Dedifferentiated amniotic fluid mesenchymal stem cell (primary cell): ENCODE data around the gene LRRC73.
A peak's percentile ranks its signal among the peaks of the same experiment; 100 is the strongest.
"Not testable (repeated sequence)": the region's sequence is repeated elsewhere in the genome, so short reads cannot be mapped to it uniquely, and the experiment has no call there.

Experiments used
- DNase-seq: peaks from one replicate; pipeline ENCODE4 v3.0.0-alpha.2; 2016; ENCODE audit errors: extremely low spot score

LRRC73 gene

DNA sequence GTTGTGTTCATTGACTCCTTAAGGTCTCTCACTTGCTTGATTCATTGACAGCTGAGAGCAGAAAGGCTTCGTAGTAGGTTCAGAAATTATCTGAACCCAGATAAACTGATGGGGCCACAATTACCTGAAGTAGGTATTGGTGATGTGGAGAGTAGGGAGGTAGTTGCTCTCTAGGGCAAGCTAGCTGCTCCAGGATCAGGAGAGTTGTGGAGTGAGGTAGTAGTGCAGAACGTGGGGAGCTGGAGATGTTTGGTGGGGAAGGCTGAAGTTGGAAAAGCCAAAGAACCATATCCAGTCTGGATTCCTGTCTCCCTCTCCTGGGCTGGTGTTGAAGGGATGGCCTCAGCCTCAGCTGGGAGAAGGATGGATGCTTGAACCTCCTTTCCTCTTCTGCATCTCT lies 16.9 kb downstream of the LRRC73 start:
- DNase-seq: no peak

DNA sequence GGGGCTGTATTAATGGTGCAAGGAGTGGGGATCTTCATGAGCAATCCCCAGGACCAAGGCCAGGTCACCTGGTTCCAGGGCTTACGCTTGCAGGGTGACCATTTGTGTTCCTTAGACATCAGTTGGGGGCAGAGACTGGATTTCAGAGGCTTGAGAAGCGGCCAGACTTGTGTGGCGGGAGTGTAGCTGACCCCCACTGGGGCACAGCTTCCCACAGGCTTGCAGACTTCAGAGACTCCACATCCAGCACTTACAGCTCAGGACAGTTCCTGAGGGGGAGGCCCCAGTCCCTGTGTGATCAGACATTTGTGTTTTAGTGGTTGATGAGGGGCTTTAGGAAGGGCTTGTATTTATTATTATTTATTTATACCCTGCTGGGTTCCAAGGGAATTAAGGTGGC lies 17.5 kb downstream of the LRRC73 start:
- no peak for DNase-seq

DNA sequence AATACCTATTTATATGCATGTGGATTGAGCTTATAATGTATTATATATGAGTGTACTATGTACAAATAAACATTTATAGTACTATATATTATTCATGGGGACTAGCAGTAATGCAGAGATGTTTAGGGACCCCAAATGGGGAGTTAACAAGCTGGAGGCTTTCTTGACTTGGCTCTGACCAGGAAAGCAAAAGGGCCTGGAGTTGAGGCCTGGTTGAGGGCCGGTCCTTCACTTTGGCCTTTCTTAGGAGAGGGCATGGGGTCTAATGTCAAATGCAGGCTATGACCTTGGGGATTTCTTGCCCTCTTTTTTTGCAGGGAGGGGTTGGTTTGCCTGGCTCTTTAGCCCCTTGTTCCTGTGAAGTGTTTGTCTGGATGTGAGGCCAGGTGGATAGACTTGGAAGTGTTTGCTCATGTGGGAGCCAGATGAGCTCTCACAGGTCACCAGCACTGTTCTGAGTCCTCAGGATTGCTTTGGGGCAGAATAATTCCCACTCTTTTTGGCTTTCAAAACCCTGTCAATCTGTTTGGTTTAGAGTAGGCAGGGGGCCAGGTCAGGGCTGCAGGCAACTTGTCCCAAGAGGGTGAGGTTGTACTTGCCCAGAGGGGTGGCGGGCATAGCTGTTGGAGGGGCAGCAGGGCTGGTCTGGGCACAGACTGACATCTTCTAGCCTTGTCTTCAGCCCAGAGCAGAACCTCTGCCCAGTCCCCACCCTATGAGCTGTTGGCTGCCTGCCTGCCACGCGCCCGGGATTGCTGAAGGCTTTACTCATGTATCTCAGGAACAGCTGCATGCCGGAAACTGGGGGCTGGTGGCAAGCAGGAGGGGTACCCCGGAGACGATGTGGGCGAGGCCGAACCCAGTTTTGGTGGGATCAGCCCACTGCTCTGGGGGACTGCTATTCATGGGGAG lies 18.1 kb downstream of the LRRC73 start:
- peak; percentile 66 for DNase-seq

DNA sequence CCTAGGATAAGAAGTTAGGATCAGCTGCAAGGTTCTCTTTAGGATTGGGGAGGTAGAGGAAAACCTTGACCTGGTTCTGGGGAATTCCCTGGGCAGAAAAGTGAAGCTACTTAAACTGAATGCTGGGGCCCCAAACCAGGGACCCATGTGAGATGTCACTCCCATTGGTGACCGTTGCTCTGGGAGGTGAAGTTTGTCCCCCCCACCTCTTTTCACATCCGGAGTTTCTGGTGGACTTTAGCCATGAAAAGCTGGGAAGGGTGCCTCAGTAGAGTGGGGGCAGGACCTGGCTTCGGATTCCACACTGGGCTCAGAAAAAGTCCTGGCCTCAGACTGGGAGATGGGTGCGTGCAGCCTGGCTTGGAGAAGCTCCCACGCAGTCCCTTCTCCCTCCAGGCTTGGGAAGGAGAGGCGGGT lies 19.6 kb downstream of the LRRC73 start:
- no peak for DNase-seq

DNA sequence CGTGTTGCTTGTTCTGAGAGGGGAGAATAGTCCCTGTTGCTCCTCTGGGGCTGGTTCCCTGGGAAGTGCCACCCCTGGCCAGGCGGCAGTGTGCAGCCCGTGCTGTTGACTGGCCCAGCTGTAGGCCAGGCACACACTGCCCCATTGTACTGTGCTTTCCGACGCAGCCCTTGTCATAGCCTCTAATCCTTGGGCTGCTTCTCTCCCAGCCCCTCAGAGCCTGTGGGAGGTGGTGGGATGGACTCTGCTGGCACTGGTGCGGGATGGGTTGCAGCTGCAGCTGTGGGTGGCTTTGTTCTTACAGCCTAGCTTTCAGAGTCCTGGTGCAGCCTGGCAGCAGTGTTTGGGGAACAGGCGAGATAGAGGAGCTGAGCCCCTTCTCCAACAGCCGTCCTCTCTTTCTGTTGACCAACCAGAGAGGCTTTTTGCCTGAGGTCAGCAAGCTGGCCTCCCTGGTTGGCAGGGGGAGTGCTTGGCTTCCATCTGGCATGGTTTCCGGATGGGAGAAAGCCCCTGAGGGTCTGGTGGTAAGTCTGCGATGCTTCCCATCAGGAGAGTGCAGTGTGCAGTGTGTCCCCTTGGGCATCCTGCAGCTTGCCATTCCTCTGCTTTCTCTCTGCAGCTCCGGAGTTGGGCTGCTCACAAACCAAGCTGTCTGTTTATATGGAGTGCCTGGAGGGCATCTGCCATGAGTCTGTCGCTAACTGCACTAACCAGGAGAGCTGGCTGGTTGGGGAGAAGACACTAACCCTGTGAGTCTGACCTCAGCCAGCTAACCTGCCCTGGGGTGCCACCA lies 20.7 kb downstream of the LRRC73 start:
- no peak for DNase-seq

DNA sequence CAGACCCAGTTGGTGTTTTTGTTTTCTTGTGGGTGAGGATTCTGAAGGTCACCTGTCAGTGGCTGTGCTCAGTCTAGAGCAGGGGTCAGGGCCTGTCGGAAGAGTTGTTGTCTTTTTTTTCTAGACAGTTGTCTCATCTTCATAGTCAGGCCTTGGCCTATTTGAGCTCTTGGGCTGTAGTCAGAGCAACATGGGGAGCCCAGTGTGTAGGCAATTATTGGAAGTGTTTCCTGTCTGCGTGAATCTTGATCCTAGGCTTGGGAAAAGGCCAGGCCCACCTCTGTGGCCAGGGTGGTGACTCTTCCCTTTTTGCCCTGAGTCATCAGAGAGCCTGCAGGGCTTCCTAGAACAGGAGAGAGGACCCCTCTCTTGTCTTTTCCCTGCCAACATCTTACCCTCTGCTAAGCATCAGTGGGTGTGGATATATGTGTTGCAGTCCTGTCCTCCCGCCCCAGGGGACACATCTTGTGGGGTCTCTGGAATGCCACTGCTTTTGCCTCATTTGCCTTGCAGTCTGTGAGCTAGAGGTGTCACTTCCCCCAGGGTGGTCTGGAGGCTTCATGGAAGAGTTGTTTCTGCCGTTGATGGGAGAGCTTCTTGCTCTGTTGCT lies 21.4 kb downstream of the LRRC73 start:
- no peak for DNase-seq

DNA sequence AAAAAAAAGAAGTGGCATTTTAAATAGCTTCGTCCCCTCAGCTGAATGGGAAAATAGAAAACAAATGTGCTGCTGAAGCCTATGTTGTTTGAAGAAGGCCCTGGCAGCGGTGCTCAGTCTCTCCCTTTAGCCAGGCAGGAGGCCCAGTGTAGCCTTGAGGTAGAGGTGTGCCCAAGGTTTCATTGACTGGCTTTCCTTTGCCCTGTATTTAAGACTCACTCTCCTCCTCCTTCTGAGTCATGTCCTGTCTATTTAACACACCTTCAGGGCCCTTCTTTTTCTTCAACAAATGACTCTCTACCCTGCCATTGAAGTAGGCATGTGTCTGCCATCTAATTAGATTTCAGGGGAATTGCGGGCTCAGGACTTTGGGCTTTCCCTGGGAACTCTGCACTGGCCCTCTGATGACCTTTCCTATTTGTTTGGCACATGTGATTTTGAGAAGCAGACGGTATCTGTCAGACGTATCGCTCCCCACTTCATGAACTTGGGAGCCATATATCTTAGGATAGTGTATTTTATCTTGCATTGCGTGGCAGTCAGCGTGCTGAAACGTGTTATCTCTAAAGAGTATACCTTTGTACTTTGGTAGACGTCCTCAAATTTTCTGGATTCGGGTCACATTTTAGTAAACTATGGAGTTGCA lies 28.4 kb downstream of the LRRC73 start:
- DNase-seq: no peak

DNA sequence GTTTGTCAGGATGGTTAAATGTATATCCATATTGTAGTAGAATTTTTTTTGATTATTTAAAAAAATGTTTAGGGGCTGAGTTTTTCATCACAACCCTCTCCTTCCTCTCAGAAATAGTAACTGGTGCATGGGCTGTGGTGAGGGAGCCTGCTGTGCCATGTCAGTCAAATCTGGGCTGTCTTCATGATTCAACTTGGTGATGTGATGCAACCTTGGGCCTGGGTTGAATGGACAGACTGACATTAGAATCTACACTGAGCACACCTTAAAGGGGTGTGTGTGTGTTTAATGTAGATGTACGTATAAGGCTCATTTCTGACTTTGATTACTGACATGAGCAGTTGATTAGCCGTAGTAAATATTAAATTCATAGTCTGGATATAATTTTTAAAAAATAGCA lies 29.1 kb downstream of the LRRC73 start:
- no peak for DNase-seq

DNA sequence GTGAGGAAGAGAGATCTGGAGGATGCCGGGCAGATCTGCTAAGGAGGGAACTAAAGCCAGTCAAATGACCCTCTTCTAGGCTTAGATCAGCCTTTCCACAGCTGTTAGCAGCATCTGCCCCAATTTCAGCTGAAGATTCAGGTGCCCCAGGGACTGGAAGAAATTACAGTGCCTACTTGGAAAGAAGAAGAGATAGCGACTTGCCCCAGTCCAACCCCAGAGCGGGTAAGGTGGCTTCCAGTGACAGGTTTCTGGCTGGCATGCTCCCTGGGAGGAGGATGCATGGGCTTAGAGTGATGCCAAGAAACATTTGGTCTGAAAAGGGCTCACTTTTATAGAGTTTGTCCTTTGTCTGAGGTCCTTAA lies 32.2 kb downstream of the LRRC73 start:
- no peak for DNase-seq

DNA sequence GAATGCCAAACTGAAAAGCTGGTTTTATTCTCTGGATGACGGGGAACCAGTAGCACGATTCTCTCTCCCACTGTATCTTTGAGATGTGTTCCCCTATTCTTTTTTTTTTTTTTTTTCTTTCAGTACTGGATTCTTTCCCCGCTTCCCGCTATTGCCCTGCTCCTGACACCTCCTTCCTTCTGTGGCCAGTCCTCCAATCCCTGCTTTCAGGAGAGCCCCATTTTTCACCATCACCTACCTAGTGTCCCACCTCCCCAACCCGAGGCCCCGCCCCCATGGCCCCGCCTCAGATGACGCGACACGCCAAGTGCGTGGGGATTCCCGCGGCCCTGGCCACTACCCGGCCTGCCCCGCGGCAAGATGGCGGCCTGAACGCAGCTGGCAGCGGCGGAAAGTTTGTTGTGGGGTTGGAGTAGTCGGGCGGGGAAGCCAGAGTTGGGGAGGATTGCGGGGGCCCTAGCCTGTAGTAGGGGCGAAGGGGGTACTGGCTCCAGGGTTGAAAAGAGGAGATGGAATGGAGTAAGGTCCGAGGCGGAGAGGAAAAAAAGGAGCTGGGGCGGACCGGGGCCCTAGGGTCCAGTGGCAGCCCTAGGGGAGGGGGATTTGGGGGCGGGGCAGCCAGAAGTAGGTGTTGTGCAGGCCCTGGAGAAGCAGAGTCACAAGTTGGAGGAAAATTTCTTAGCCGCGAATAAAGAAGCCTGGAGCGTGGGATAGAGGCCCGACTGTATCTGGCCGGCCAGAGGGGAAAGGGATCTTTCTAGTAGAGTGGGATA lies 32.7 kb downstream of the LRRC73 start, which contains the start of gene TJAP1:
Gene TJAP1 (plus strand): TSS at position 336 of the 773 bp plus-strand sequence. CDS start 21,432 bp downstream, outside the sequence.
- peak; percentile 84 for DNase-seq

DNA sequence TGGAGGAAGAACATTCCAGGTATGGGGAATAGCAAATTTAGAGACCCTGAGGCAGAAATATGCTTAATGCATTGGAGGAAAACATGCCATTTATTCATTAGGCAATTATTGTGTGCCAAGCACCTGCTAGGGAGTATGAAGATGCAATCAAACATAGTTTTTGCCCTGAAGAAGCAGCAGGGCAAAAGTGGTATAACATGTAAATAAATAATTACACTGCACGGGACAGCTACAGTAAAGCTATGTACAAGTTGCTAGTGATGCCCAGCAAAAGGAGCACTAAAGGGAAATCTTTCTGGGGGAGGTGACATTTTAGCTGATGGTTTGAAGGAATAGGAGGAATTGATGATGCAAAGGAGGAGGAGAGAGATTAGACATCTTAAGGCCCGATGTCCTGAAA lies 33.4 kb downstream of the LRRC73 start:
- DNase-seq: no peak

DNA sequence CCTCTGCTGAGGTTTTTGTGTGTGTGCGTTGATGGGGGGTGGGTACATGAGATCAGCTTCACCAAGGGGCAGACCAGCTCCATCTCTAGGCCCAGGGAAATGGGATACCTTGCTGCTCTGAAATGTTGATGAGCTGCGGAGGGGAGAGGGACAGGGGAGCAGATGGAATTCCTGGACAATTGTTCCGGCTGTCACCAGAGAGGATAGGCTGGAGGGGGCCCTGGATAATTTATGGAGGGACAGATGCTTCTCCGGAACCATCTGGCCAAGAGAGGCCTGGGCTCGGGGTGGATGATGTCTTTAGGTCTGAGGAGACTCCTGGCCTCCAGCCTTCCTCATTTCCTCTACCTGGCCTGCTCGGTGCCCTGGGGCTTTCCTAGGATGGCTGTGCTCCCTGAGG lies 34.6 kb downstream of the LRRC73 start:
- DNase-seq: no peak

DNA sequence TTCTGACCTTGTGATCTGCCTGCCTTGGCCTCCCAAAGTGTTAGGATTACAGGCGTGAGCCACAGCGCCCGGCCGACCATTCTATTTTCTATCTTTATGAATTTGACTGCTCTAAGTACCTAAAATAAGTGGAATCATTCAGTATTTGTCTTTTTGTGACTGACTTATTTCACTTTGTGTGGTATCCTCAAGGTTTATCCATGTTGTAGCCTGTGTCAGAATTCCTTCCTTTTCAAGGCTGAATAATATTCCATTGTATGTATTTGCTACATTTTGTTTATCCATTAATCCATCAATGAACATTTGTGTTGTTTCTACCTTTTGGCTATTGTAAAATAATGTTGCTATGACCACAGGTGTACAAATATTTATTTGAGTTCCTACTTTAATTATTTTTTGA lies 37.6 kb downstream of the LRRC73 start:
- DNase-seq: no peak

DNA sequence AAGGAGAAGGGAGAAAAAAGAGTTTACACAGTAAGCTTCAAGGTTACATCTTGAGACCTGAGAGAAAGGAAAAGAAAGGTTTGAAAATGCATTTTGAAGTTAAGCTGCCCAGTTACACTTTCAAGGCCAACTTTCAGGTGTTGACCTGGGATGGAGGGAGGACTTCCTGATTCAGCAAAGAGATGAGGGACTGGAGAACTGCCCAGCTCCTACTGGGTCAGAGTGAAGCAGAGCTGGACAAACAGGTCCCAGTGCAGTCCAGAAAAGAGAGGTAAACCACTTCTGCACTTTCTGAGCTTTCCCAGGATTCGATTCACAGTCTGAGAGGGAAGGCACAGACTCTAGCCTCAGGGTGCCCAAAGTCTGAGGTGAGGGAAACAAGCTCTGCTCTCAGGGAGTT lies 38.7 kb downstream of the LRRC73 start:
- no peak for DNase-seq

DNA sequence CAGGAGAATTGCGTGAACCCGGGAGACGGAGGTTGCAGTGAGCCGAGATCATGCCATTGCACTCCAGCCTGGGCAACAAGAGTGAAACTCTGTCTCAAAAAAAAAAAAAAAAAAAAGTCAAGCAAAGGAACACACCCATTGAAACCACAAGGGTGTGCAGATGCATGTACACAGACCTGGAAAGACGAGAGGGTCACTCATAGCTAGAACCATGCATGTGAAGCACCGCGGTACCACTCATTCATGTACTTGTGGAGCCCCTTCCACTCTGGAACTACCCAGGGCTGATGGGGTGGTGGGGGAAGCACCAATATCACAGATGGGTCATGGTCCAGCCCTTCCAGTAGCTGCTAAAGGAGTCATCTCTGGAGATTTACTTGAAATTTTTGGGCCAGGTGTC lies 40.2 kb downstream of the LRRC73 start:
- no peak for DNase-seq

DNA sequence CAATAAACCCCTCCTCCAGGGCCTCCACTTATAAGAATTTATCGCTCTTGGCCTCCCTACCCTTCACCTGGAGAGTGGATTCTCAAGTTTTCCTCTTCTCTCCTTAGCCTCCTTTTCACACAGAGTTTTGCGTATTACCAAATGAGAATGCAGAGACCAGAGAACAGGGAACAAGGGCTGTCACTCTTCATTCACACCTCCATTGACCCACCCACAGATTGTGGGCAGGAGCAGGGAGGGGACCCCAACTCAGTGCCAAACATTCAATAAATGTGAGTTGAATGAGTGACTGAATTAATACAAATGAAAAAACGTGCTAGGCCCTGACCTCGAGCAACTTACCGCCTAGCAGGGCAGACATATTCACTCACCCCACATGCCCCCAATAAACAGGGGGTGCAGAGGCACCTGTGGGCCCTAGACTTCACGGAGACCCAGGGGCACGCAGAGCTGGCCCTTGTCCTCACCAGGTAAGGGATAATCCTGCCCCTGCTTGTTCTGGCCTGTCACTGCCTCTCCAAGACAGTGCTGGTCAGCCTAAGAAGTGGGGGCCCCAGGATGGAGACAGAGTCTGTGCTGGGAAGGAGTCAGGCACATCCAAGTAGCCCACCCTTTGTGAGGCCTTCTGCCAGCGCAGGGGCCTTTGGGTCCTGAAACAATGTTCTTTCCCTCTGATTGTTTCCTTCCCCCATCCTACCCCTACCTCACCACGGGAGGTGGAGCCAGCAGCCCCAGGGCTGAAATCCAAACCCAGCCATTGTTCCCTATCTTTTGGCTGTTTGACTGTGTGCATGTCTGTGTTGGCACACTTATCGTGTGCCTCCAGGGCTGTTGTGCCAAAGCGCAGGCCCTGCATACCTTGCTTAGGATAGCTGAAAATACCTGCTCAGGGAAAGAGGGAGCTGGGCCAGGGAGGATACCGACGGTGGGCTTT lies 41.1 kb downstream of the LRRC73 start:
- no peak for DNase-seq

DNA sequence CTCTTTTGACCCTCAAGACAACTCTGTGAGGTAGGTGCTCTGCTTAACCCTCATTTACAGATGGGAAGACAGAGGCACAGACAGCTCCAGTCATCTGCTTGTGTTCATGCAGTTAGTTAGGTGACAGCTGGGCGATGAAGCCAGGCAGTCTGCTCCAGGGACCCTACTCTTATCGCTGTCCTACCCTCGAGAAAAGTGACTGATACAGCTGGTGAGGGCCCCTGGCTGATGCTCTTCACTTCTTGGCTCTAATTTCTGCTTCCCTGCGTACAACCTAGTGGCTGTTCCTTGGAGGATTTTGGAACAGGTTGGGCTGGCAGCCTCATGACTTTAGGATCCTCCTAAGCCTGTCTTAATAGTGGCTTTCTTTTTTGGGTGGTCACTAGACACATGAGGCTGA lies 41.9 kb downstream of the LRRC73 start:
- DNase-seq: no peak

DNA sequence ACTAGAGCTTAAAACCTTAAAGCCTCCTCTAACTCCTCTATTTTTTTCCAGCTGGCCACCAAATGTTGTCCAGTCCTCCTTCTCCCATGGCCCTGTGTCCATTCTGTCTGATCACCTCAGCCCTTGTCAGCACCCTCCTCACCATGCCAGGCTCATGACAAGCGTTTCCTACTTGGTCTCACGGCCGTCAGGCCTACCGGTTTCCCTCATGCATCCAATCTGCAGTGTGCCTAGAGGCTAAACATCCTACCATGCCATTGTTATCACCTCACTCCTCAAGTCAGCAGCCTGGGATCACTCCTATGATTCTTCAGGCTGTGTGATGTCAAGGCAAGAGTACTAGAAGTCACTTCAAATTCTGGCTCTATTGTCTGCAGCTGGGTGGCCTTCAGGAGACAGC lies 42.4 kb downstream of the LRRC73 start:
- no peak for DNase-seq

DNA sequence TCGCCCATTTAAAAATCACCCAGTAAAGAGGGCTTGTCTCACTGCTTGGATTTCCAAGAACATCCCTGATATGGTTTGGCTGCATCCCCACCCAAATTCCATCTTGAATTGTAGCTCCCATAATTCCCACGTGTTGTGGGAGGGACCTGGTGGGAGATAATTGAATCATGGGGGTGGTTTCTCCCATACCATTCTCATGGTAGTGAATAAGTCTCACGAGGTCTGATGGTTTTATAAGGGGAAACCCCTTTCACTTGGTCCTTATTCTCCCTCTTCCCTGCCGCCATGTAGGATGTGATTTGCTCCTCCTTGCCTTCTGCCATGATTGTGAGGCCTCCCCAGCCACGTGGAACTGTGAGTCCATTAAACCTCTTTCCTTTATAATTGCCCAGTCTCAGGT lies 42.9 kb downstream of the LRRC73 start:
- DNase-seq: not testable (repeated sequence)

DNA sequence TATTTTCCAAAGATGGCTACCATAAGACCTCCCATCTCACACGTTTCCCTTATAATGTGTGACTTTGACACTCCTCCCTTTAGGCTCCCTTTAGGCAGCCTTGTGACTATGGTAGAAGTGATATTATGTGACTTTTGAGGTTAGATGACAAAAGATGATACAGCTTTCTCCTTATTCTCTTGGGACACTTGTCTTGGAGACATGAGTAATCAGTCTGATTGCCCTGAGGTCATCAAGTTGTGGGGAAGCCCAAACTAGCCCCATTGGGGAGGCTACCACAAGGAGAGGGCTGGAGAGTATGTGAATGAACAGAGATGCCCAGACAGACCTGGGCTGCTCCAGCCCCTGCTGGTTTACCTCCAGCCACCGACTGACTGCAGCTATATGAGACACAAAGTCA lies 44.2 kb downstream of the LRRC73 start:
- no peak for DNase-seq
